ENCODE results near the gene SCPEP1. TPM values are rescaled to one million over a fixed set of nuclear protein-coding genes. Genes with fewer than 3 reads are reported as not detected.

The SCPEP1 gene
- total and polyA plus RNA-seq, 12 donors = 194 to 487 (median 251) TPM

DNA sequence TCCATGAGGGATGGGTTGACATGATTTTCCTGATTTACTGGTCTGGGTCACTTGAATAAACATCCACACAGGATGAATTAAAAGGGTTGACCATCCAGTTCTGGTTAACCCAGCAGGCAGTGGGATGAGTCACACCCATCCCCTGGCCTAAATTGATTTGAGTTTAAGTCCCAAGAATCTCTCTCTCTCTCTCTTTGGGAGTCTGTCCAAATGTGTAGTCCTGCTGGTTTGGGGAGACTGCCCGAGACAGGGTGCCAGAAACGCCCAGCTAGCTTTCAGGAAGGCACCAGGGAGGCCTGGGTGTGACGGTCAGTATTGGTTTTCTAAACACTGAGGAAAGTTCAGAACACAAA, 38.8 kb downstream of the SCPEP1 start:
- H3K27ac ChIP-seq = no peak overlapping the region
- intact Hi-C loops (cut with DNase I) = no loop called here
- 50 to 61% (median 58%) methylated on average over 2 to 3 of the region's 3 CpGs for WGBS, 4 donors

DNA sequence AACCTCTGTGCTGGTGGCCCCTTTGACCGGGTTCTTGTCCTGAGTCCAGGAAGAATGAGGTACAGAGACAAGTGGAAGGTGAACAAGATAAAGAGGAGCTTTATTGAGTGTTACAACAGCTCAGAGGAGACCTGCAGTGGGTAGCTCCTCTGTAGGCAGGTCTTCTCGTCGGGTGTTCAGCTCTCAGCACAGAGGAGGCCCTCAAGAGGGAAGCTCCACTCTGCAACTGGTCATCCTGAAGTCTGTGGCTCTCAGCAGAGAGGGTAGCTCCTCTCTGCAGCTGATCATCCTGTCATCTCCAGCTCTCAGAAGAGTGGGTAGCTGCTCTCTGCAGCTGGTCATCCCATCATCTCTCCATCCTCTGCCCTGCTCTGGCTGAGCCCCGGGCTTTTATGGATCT, 39.7 kb downstream of the SCPEP1 start:
- intact Hi-C loops (cut with DNase I) = no loop called here
- H3K27ac ChIP-seq = no peak overlapping the region
- WGBS, 4 donors = 63 to 81% (median 72%) methylated on average over 3 to 4 of the region's 4 CpGs

More for the DNA sequence above, 38.8 kb downstream of the SCPEP1 start:
- no peak for DNase-seq
- Histone ChIP-seq H3K4me1 (replicated peaks in 1 of 2) (no peaks in the 10 kb centered on the region), H3K36me3 (replicated peaks in 1 of 2) (no peaks in the 10 kb centered on the region), H3K27me3 (no peaks in the 10 kb centered on the region), H3K4me3 (no peak overlapping the region), H3K9me3 (replicated peaks in 1 of 3) (no peaks in the 10 kb centered on the region)
- TF ChIP-seq POLR2A (IDR thresholded peaks at IDR 0.05) = no peak
- TF ChIP-seq, protein P1, sequence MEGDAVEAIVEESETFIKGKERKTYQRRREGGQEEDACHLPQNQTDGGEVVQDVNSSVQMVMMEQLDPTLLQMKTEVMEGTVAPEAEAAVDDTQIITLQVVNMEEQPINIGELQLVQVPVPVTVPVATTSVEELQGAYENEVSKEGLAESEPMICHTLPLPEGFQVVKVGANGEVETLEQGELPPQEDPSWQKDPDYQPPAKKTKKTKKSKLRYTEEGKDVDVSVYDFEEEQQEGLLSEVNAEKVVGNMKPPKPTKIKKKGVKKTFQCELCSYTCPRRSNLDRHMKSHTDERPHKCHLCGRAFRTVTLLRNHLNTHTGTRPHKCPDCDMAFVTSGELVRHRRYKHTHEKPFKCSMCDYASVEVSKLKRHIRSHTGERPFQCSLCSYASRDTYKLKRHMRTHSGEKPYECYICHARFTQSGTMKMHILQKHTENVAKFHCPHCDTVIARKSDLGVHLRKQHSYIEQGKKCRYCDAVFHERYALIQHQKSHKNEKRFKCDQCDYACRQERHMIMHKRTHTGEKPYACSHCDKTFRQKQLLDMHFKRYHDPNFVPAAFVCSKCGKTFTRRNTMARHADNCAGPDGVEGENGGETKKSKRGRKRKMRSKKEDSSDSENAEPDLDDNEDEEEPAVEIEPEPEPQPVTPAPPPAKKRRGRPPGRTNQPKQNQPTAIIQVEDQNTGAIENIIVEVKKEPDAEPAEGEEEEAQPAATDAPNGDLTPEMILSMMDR (IDR thresholded peaks at IDR 0.05) = no peak

DNA sequence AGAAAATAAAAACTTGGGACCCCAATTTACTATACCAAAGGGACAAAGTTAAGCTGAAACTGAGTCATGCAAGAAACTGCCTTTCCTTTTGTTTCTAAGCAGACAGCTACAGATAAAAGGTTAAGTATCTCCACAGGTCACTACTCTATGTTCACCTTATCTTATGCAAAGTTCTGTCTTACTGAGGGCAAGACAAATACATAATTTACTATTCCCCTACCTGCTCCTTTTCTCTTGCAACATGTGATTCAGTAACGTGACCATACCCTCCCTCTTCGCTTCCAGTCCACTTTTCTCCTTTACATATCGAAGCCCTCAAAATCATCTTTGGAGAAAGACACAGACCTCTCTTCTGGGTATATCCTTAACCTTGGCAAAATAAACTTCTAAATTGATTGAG, 42.3 kb downstream of the SCPEP1 start:
- 77 to 91% (median 85%) methylated on average over 3 of the region's 3 CpGs for WGBS, 4 donors
- intact Hi-C loops (cut with DNase I) = no loop called here
- Histone ChIP-seq H3K27me3 (no peaks in the 10 kb centered on the region), H3K27ac (no peak overlapping the region), H3K36me3 (replicated peaks in 1 of 2) (no peaks in the 10 kb centered on the region), H3K4me1 (replicated peaks in 1 of 2) (no peaks in the 10 kb centered on the region), H3K9me3 (replicated peaks in 1 of 3) (no peaks in the 10 kb centered on the region), H3K4me3 (no peak overlapping the region)
- DNase-seq = no peak
- no peak for TF ChIP-seq POLR2A (IDR thresholded peaks at IDR 0.05)
- TF ChIP-seq, protein P1 (IDR thresholded peaks at IDR 0.05) = no peak

More for the DNA sequence above, 39.7 kb downstream of the SCPEP1 start:
- Histone ChIP-seq H3K27me3 (no peaks in the 10 kb centered on the region), H3K4me1 (replicated peaks in 1 of 2) (no peaks in the 10 kb centered on the region), H3K9me3 (replicated peaks in 1 of 3) (no peaks in the 10 kb centered on the region), H3K36me3 (replicated peaks in 1 of 2) (no peaks in the 10 kb centered on the region), H3K4me3 (no peak overlapping the region)
- no peak for TF ChIP-seq POLR2A (IDR thresholded peaks at IDR 0.05)
- TF ChIP-seq, protein P1 (IDR thresholded peaks at IDR 0.05) = no peak
- DNase-seq = no peak

DNA sequence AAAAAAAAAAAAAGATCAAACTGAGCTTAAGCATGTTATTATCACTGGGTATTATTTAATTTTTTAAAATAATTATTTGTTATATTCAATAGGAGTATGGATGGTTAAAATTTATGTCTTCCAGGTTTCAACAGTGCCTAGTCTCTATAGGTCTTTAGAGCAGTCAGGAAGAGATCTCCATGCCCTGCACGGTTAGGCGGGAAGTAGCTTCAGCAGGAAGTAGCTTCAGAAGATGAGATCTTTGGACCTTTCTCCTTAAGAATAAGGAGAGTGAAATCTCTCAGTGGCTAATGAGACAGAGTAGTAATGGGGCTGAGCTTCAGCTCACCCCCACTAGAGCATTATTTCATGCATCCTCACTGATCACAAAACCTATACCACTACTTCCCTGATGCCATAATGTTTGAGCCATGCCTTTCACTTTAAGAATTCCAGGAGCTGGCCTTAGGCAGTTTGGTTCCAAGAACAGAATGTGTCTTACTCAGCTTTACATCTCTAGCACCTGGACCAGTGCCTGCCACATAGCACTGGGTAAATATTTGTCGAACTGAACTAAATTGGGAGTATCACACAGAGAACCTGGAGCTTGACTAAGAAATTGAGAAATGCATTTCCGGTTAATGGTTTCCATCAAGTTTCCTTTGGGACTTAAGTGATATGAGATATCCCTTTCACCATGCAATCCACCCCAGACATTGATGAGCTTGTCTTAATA, 43.5 kb downstream of the SCPEP1 start:
- DNase-seq = no peak
- WGBS, 4 donors = 72 to 88% (median 81%) methylated on average over 4 of the region's 4 CpGs
- intact Hi-C loops (cut with DNase I) = no loop called here
- no peak for TF ChIP-seq POLR2A (IDR thresholded peaks at IDR 0.05)
- TF ChIP-seq, protein P1 (IDR thresholded peaks at IDR 0.05) = no peak
- Histone ChIP-seq H3K9me3 (replicated peaks in 1 of 3) (peaks cover 0 to 4% (median 0%) of the 10 kb centered on the region in 3 donors), H3K4me1 (replicated peaks in 1 of 2) (no peaks in the 10 kb centered on the region), H3K4me3 (no peak overlapping the region), H3K27ac (no peak overlapping the region), H3K36me3 (replicated peaks in 1 of 2) (no peaks in the 10 kb centered on the region), H3K27me3 (no peaks in the 10 kb centered on the region)
